GM12892 (cell line): ENCODE results near the gene NELFB.

Experiments
- DNase-seq: peaks from one replicate; pipeline ENCODE4 v3.0.0; 2011; ENCODE audit not compliant: insufficient read length
- FAIRE-seq: peaks from 2 replicates; lab custom pipeline; 2011; peaks lifted over from hg19 to GRCh38; lab: Jason Lieb, UNC
- POLR2A ChIP-seq: IDR thresholded peaks from 2 replicates; pipeline ENCODE4 v1.6.1; 2011; ENCODE audit warnings: low read depth, low read length, control low read depth
- POLR2AphosphoS5 ChIP-seq: IDR thresholded peaks from 2 replicates; pipeline ENCODE4 v1.6.1; 2011; ENCODE audit warnings: low read depth, low read length, control low read depth
- TAF1 ChIP-seq: IDR thresholded peaks from 2 replicates; pipeline ENCODE4 v1.6.1; 2011; ENCODE audit warnings: low read depth, mild to moderate bottlenecking, control low read depth, low read length, borderline replicate concordance

Gene NELFB

DNA sequence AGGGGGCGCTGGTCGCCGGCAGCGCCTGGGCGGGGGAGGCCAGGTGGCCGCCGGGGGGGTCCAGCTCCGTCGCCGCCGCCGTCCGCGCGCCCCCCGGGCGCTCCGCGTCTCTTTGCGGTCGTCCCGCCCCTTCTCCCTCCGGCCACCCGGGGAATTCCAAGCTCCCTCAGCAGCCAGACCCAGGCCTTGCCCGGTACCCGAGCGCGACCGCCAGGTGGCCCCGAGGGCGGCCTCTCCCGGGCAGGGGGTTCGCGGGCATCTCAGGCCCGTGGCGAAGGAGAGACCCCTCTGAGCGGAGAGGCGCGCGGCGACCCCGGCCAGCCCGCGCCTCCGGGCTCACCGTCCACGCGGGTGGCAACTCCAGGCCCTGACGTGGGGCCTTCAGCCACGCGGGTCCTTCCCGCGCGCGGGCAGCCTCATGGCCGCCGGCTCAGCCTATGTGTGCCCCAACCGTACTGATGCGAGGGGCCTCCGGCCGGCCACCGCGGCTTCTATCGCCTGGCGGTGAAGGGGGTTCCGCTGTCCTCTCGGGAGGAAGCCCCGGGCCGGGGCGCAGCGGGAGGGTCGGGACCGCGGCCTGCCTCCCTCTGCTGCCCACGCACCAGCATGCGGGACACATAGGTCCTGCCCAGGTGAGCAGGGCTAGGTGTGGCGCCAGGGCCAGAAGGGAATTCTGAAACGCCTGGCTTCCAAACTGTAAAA, 47.5 kb downstream of the NELFB start:
- FAIRE-seq (peak; percentile 30), DNase-seq (peak; percentile 91)
- TF ChIP-seq POLR2A (no peak), TAF1 (no peak), POLR2AphosphoS5 (no peak)

DNA sequence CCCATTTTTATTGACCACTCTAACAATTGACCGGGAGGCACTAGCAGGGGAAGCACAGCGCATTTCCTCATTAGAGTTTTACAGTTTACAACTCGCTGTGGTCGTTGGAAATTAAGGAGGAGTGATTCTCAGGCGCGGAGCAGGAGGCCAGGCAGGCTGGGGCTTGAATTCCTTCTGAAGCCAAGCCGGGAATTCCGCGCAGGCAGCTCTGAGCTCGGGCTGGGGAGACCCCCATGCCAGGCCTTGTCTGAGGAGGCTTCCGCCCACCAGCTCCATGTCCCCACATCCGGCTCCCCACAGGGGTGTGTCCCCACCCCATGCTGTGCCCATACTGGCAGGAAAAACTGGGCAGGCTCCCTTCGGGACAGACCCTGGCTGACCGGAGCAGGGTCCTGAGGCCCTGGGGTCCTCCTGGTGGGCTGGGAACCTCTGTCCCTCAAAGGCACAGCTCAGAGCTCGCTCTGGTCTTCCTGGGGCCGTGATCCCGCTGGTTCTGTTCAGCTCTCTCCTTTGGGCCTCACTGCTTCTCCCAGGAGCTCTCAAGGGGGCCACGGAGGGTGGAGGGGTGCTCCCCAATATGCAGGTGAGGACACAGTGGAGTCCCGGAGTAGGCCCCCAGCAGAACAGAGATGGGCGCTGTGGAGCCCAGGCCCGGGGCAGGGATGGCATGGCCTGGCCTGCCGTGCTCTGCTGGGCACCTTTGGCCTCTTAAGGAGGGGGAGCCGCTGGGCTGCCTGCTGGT, 48.2 kb downstream of the NELFB start:
- DNase-seq (no peak), FAIRE-seq (peak; percentile 48)
- TF ChIP-seq POLR2AphosphoS5 (no peak), POLR2A (no peak), TAF1 (no peak)

DNA sequence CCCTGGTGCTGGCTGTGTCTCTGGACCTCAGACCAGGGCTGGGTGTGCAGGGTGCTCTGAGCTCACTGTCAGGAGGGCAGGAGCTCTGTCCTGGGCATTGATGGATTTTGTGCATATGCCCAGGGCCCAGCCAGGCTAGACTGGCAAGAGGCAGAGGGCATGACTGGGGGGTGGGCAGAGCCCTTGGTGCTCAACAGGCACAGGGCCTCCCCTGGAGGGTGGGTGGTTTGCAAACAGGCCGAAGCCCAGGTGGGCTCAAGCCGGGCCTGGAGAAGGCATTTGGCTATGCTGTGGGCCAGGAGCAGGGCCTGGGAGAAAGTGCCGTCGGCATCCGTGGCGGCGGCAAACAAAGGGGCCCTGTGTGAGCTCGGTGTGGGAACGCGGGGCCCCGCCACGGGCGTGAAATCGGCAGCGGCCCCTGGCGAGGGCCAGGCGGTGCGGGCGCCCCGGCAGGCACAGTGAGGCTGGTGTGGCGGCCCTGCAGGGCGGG, 48.8 kb downstream of the NELFB start:
- no peak for TF ChIP-seq POLR2AphosphoS5
- DNase-seq = no peak
- FAIRE-seq = no peak

DNA sequence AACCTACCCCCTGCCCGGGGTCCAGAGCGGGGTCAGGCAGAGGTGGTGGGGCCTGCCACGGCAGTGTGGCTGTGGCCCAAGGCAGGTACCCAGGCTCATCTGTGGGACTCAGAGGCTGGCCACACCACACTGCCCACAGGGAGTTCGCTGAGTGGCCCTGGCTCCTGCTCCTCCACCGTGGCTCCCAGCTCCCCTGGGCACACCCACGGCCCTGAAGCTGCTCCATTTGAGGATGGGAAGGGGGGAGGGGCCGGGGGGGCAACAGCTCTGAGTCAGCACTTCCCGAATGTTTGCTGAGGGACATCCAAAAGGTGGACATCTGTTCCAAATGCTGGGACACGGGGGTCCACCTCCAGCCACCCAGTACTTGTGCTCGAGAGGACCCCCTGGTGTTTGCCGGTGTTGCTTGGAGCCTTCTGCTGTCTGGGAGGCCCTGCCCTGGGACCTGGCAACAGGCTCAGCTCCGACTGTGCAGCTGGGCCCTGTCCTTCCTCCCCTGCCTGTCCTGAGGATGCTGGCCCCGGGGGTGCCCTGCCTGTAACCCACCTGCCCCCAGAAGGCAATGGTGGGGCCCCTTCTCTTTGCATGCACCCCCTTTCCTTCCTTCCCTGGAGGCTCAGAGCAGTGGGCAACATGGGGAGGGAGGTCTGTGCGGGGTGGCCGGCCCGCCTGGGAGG, 49.4 kb downstream of the NELFB start:
- TF ChIP-seq TAF1 (no peak), POLR2AphosphoS5 (no peak), POLR2A (no peak)
- DNase-seq (no peak), FAIRE-seq (no peak)

DNA sequence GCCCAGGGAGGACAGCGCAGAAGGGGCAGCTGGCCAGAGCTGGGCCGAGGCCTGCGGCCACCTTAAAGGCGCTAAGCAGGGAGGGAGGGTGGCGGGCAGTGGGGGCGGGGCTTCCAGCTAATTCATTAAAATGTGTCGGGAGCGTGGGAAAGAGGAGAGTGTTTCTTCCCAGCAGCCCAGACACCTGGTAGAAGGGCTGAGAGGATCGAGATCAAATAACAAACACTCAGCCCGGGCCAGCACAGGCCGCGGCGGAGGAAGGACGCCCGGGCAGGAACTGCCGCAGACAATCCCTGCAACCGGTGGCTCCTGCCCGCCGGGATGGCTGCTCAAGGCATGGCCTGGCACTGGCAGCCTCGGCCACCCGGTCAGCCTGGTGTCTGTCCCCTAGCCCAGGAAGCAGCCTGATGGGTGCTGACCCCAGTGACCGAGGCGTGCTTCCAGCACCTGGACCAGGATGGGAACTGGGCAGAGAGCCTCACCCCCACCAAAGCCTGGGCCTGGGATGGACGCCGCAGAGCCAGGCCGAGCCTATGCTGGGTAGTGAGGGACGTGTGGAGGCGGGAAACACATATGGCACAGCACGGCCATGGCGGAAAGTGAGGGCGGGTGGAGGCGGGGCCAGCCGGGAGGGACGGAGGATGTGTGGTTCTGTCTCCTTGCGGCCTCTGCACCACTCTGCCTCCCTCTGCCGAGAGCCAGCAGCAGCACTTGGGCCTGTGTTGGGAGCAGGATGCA, 50.1 kb downstream of the NELFB start:
- FAIRE-seq (peak; percentile 69), DNase-seq (no peak)
- no peak for TF ChIP-seq TAF1
- no peak for TF ChIP-seq POLR2AphosphoS5
- no peak for TF ChIP-seq POLR2A

DNA sequence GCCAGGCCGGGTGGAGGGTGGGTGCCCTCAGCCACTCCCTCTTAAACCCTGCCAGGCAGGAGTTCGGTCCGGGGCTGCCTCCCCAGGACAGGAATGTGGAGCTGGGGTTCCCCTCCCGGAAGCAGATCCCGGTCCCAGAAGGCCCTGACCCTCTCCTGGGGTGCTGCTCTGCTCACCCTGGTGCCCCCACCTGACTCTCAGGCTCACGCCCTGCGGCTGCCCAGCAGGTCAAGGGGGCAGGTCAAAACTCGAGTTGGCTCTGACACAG, 50.6 kb downstream of the NELFB start:
- FAIRE-seq = peak; percentile 27
- TF ChIP-seq POLR2A (no peak; the same call in 1 of the 2 replicates), TAF1 (no peak), POLR2AphosphoS5 (no peak)
- no peak for DNase-seq

DNA sequence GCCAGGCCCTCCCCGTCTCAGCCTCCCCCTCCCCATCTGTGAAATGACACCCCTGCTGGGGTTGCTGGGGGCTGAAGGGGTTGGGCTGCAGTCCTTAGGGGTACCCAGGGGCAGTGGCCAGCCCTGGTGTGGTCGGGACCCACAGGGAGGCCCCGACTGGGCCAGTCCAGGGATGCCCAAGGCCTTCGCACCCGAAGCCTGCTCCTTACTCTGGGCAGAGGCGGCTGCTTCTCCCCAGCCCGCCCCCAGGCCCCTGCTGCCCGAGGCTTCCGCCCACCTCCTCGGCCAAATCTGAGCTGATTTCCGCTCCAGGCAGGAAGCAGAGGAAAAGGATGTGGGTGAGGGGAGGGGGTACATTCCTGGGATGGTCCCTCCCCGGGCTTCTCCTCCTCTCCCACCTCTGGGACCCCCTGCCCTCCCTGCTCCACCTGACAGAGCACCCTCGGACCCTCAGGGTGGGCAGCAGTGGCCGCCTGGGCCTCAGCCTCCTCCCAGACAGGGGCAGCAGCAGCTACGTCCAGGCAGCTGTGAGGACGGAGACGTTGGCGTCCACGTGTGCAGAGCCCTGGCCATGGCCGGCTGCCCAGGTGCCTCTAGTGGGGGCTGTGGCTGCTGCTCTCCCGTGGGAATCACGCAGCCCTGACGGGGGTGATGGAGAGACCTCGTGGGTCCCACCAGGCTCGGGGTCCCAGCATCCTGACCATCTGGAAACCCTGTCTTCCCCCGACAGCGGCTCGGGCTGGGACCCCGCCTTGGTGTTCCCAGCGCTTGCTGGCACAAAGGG, 51.1 kb downstream of the NELFB start:
- no peak for FAIRE-seq
- DNase-seq = no peak

DNA sequence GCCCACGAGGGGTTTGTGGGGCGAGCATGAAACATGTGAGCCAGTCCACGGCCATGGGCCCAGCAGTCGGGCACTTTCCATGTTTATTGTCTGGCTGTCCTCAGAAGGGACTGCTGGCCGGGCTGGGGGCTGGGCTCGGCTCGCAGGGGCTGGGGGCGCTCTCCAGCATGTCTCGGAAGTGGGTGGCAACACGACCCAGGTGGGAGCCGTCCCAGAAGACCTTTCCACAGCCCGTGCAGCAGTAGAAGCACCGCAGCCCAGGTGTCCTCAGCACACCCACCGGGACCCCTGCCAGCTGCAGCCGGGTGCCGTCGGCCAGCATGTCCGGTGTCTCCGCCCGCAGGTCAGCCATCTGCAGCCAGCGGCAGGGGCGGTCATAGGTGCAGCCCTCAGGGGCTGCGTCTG, 51.7 kb downstream of the NELFB start:
- DNase-seq (no peak), FAIRE-seq (no peak)
- TF ChIP-seq POLR2A = no peak
- no peak for TF ChIP-seq POLR2AphosphoS5
- TF ChIP-seq TAF1 = no peak

More for the DNA sequence above, 51.1 kb downstream of the NELFB start:
- TF ChIP-seq TAF1 = no peak
- no peak for TF ChIP-seq POLR2A
- TF ChIP-seq POLR2AphosphoS5 = no peak

DNA sequence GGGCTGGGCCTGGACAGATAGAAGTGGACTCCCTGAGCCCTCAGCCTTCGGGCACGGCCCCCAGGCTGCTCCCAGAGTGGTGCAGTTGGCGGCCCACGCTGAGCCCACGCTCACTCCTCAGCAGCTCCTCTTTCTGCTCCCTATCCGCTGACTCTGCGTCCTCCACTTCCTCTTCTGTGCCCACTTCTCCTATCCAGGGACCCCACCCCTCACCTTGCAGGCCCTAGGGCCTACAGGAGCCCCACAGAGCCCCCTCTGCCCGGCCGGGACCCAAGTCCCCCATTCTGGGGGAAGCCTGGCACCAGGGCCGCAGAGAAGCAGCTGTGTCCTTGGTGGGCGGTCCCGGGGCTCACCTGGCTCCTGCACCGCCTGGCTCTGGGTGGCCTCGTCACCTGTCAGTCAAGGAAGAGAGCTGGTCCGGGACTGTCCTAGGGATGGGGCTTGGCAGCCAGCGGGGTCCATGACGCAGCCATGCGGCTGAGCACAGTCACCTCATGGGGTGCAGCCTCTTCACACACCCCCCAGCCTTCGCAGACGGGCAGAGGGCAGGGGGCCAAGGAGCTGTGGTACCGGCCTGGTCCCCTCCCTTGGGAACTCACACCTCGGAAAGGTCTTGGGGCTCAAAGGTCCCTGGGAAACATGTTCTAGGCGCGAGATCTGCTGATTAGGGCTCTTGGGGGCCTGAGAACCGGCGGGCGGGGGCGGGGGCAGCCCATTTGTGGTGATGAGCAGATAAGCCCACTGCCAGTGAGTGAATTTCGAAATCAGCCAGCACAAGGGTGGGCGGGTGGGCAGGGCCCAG, 52.3 kb downstream of the NELFB start:
- FAIRE-seq (no peak), DNase-seq (no peak)
- TF ChIP-seq POLR2AphosphoS5 = no peak
- TF ChIP-seq TAF1 = no peak
- TF ChIP-seq POLR2A = no peak
